OCI-LY7 (cell line): ENCODE results near the gene TSR1. TPM values are rescaled to one million over a fixed set of nuclear protein-coding genes. Genes with fewer than 3 reads are reported as not detected.

ENCODE experiments used
- BruUV-seq: library from RNA; stranded (reverse); fragments of 400-500 nt; replicated peaks from 2 replicates; lab custom pipeline; 2021; lab: Mats Ljungman, UMichigan
- CTCF ChIA-PET: fragments of 300-600 bp; sonication (Branson Sonifier 250); formaldehyde crosslinking; loops from one replicate; lab custom pipeline; 2022; ENCODE audit warnings: antibody characterized with exemption; ENCODE audit not compliant: unreplicated experiment; lab: Charles Lee
- POLR2A ChIA-PET: fragments of 300-600 bp; sonication (Branson Sonifier 250); formaldehyde crosslinking; loops from one replicate; lab custom pipeline; 2022; ENCODE audit warnings: antibody characterized with exemption; lab: Charles Lee
- DNase-seq: peaks from one replicate; pipeline ENCODE4 v3.0.0-alpha.2; 2015; ENCODE audit warnings: low spot score
- H2AFZ ChIP-seq: fragments of 200-600 bp; sonication (generic), shearing (Covaris generic); 2 replicates; pipeline ENCODE4 v1.6.1; 2014; ENCODE audit warnings: mild to moderate bottlenecking, antibody characterized with exemption, low read length, moderate library complexity
- H3K27ac ChIP-seq: fragments of 200-600 bp; sonication (generic); 2 replicates; pipeline ENCODE4 v1.5.1; 2014; ENCODE audit warnings: mixed run types, low read depth, mild to moderate bottlenecking, moderate library complexity, low read length, inconsistent platforms; ENCODE audit not compliant: poor library complexity, severe bottlenecking
- H3K36me3 ChIP-seq: fragments of 200-600 bp; sonication (generic); 2 replicates; pipeline ENCODE4 v1.6.1; 2014; ENCODE audit warnings: mild to moderate bottlenecking, antibody characterized with exemption, low read length, moderate library complexity, mixed read lengths; ENCODE audit not compliant: insufficient read depth
- H3K4me1 ChIP-seq: fragments of 200-600 bp; sonication (generic); 2 replicates; pipeline ENCODE4 v1.5.1; 2014; ENCODE audit warnings: mild to moderate bottlenecking, low read length; ENCODE audit not compliant: insufficient read depth, poor library complexity, severe bottlenecking
- H3K4me2 ChIP-seq: fragments of 200-600 bp; sonication (generic); 2 replicates; pipeline ENCODE4 v1.6.1; 2014; ENCODE audit warnings: mild to moderate bottlenecking, low read length
- H3K4me3 ChIP-seq: fragments of 200-600 bp; sonication (generic); 2 replicates; pipeline ENCODE4 v1.5.1; 2014; ENCODE audit warnings: mild to moderate bottlenecking, low read depth, low read length; ENCODE audit not compliant: poor library complexity, severe bottlenecking
- H3K79me2 ChIP-seq: fragments of 200-600 bp; sonication (generic); 2 replicates; pipeline ENCODE4 v1.6.1; 2016; ENCODE audit warnings: low read depth, mild to moderate bottlenecking, low read length, moderate library complexity, mixed read lengths; ENCODE audit not compliant: insufficient read depth
- H3K9me2 ChIP-seq: fragments of 200-600 bp; sonication (generic); 2 replicates; pipeline ENCODE4 v1.6.1; 2016; ENCODE audit warnings: mild to moderate bottlenecking, low read length, mixed read lengths; ENCODE audit not compliant: insufficient read depth
- H3K9me3 ChIP-seq: fragments of 200-600 bp; sonication (generic); 2 replicates; pipeline ENCODE4 v1.6.1; 2014; ENCODE audit warnings: mild to moderate bottlenecking, mixed run types, low read length, mixed read lengths
- H4K20me1 ChIP-seq: fragments of 200-600 bp; sonication (generic); 2 replicates; pipeline ENCODE4 v1.6.1; 2014; ENCODE audit warnings: mild to moderate bottlenecking, antibody characterized with exemption, low read length, moderate library complexity, mixed read lengths; ENCODE audit not compliant: insufficient read depth
- EZH2phosphoT487 ChIP-seq: fragments of 200-600 bp; sonication (generic); IDR thresholded peaks from 2 replicates; pipeline ENCODE4 v1.6.1; 2018; ENCODE audit warnings: low read depth, borderline replicate concordance, mild to moderate bottlenecking, mixed run types, antibody characterized with exemption, low read length, moderate library complexity, mixed read lengths
- intact Hi-C: fragments of 100-400 bp; cut with micrococcal nuclease; formaldehyde crosslinking; loops from one replicate; pipeline ENCODE4 v1.10.0; 2022; ENCODE audit not compliant: unreplicated experiment
- total RNA-seq, 2 experiments: library from RNA; depleted of rRNA in 1 of 2; stranded (reverse); fragments of >200 nt in 1 of 2; shearing (Covaris generic) in 1 of 2; gene quantifications; 2 replicates each; pipeline ENCODE4 v1.2.3, GENCODE V29; 2014 to 2022
- TF ChIP-seq, protein P1 (sequence below): fragments of 200-600 bp; sonication (generic); conservative IDR thresholded peaks from 2 replicates; pipeline ENCODE4 v1.5.1; 2014; ENCODE audit warnings: mild to moderate bottlenecking, antibody characterized with exemption, low read length, moderate library complexity, mixed read lengths

TSR1 gene
- total RNA-seq, 2 experiments from 2014 or later, result 58.7 to 85.8 TPM

DNA sequence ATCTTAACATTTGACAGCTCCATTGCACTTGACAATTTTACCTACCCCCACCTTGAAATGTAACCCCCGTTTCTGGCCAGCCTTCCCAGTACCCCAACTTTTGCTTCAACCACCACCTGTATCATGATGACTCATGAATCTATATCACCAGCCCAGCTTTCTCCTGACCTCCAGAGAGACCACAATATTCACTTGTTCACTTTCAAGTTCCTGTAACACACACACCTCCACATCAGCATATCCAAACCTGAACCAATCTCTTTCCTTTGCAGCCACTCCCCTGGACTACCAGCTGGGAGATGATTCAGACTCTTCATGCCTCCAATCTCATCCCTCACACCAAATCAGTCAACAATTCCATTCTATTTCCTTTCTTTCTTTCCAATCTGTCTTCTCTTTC is 40.7 kb downstream of the TSR1 start:
- DNase-seq, result no peak
- no peak overlapping the region for H3K27ac ChIP-seq
- POLR2A ChIA-PET, result interaction anchor here (0.5 to 0.6 kb wide), 2 partner anchors 13 to 311 kb away, joined by 3 read pairs; no protein-coding TSS in a partner anchor

DNA sequence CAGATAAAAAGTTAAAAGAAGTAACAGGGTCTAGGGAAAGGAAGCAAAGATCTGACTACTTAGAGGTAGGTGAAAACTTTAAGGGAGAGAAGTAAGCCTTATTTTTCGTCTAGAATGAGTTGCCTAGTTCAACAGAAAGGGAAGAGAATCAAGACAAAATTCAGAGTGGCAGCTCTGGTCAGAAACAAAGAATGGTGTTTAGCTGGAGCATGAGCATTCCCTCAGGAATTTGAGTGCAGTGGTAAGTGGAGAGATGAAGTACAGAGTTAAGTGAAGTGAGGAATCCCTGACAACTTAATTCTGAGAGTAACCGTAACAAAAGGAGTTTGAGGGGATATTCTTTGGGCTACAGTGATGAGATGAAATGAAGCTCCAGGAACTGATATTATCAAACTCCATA is 44.2 kb downstream of the TSR1 start:
- peaks cover 13% of the 10 kb centered on the region for H3K4me1 ChIP-seq
- POLR2A ChIA-PET, result no interaction called here
- H4K20me1 ChIP-seq, result no peaks in the 10 kb centered on the region
- no TSS peak for BruUV-seq
- TF ChIP-seq EZH2phosphoT487, result no peak
- TF ChIP-seq, protein P1, sequence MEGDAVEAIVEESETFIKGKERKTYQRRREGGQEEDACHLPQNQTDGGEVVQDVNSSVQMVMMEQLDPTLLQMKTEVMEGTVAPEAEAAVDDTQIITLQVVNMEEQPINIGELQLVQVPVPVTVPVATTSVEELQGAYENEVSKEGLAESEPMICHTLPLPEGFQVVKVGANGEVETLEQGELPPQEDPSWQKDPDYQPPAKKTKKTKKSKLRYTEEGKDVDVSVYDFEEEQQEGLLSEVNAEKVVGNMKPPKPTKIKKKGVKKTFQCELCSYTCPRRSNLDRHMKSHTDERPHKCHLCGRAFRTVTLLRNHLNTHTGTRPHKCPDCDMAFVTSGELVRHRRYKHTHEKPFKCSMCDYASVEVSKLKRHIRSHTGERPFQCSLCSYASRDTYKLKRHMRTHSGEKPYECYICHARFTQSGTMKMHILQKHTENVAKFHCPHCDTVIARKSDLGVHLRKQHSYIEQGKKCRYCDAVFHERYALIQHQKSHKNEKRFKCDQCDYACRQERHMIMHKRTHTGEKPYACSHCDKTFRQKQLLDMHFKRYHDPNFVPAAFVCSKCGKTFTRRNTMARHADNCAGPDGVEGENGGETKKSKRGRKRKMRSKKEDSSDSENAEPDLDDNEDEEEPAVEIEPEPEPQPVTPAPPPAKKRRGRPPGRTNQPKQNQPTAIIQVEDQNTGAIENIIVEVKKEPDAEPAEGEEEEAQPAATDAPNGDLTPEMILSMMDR, result no peak
- no peak overlapping the region for H3K4me3 ChIP-seq
- CTCF ChIA-PET, result no interaction called here
- no peak overlapping the region for H3K4me2 ChIP-seq
- H3K79me2 ChIP-seq, result no peaks in the 10 kb centered on the region
- H2AFZ ChIP-seq, result no peak overlapping the region
- no peak overlapping the region for H3K27ac ChIP-seq
- peaks cover 86% of the 10 kb centered on the region for H3K36me3 ChIP-seq
- H3K9me3 ChIP-seq, result no peaks in the 10 kb centered on the region
- no peaks in the 10 kb centered on the region for H3K9me2 ChIP-seq
- intact Hi-C loops, result no loop called here
- no peak for DNase-seq

More for the DNA sequence above, 40.7 kb downstream of the TSR1 start:
- Histone ChIP-seq H2AFZ (no peak overlapping the region), H3K4me2 (no peak overlapping the region), H3K4me1 (peaks cover 2% of the 10 kb centered on the region), H3K4me3 (no peak overlapping the region), H4K20me1 (no peaks in the 10 kb centered on the region), H3K36me3 (peaks cover 85% of the 10 kb centered on the region), H3K79me2 (no peaks in the 10 kb centered on the region), H3K9me2 (no peaks in the 10 kb centered on the region), H3K9me3 (no peaks in the 10 kb centered on the region)
- BruUV-seq, result no TSS peak
- TF ChIP-seq, protein P1, result no peak
- no peak for TF ChIP-seq EZH2phosphoT487
- CTCF ChIA-PET, result no interaction called here
- intact Hi-C loops, result no loop called here

DNA sequence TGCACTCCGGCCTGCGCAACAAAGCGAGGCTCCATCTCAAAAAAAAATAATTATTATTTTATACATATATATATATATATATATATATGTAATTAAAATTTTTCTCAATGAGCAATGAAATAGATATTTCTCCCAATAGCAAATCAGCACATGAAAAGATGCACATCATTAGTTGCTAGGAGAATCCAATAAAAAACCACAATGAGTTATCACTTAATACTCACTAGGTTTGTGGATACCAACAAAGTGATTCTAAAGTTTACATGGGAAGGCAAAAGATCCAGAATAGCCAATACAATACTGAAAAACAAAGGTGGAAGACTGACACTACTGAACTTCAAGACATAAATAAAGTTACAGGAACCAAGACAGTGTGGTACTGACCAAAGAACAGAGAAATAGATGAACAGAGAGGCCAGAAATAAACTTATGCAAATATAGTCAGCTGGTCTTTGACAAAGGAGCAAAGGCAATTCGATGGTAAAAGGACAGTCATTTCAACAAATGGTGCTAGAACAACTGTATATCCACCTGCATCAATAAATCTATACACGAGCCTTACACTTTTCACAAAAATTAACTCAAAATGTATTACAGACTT is 46.3 kb downstream of the TSR1 start:
- Histone ChIP-seq H3K79me2 (no peaks in the 10 kb centered on the region), H3K36me3 (peaks cover 72% of the 10 kb centered on the region), H3K9me2 (no peaks in the 10 kb centered on the region), H3K4me1 (peaks cover 13% of the 10 kb centered on the region), H3K4me2 (peak overlapping the region; percentile 65), H2AFZ (no peak overlapping the region), H3K9me3 (no peaks in the 10 kb centered on the region), H3K4me3 (peak overlapping the region; percentile 30), H3K27ac (peak overlapping the region; percentile 49), H4K20me1 (no peaks in the 10 kb centered on the region)
- CTCF ChIA-PET, result no interaction called here
- no TSS peak for BruUV-seq
- intact Hi-C loops, result no loop called here
- peak; percentile 29 for DNase-seq
- TF ChIP-seq, protein P1, result no peak
- TF ChIP-seq EZH2phosphoT487, result no peak
- POLR2A ChIA-PET, result interaction anchor here (1.2 kb wide), 1 partner anchor 9 kb away, joined by 5 read pairs; no protein-coding TSS in a partner anchor
